ENCODE results near the gene AVEN.

AVEN gene

GRCh38 chr15:33980159-33980558 lies 58.8 kb downstream of the AVEN start:
- no peak for DNase-seq

GRCh38 chr15:33975022-33975565 lies 63.9 kb downstream of the AVEN start:
- DNase-seq, result no peak

GRCh38 chr15:33971811-33972210 lies 67.2 kb downstream of the AVEN start:
- DNase-seq, result no peak

GRCh38 chr15:33968821-33969220 lies 70.2 kb downstream of the AVEN start:
- no peak for DNase-seq

- no peak for DNase-seq
Observed at GRCh38 chr15:33968224-33968623, 70.8 kb downstream of the AVEN start, which contains the start of gene CHRM5. TSS of gene CHRM5 (plus strand) at chr15:33968497. CDS start at chr15:34062718, 94,221 bp downstream.

- peak; percentile 39 for DNase-seq
Observed at GRCh38 chr15:33964665-33965040, 74.4 kb downstream of the AVEN start.

GRCh38 chr15:33963831-33964664 lies 75.0 kb downstream of the AVEN start:
- DNase-seq, result peak; percentile 50

GRCh38 chr15:33960549-33960935 lies 78.5 kb downstream of the AVEN start:
- DNase-seq, result no peak

GRCh38 chr15:33959844-33960548 lies 79.0 kb downstream of the AVEN start:
- no peak for DNase-seq

- no peak for DNase-seq
Observed at GRCh38 chr15:33956397-33956796, 82.6 kb downstream of the AVEN start.

GRCh38 chr15:33955945-33956344 lies 83.1 kb downstream of the AVEN start:
- no peak for DNase-seq

GRCh38 chr15:33946152-33946551 lies 92.9 kb downstream of the AVEN start:
- no peak for DNase-seq

GRCh38 chr15:33941279-33942063 lies 97.5 kb downstream of the AVEN start:
- DNase-seq, result no peak

- DNase-seq, result peak; percentile 83
Observed at GRCh38 chr15:33934921-33935320, 104.1 kb downstream of the AVEN start.

GRCh38 chr15:33934396-33934795 lies 104.6 kb downstream of the AVEN start:
- DNase-seq, result no peak

- no peak for DNase-seq
Observed at GRCh38 chr15:33932734-33933133, 106.3 kb downstream of the AVEN start.

- DNase-seq, result no peak
Observed at GRCh38 chr15:33926260-33926659, 112.7 kb downstream of the AVEN start.

GRCh38 chr15:33923446-33923845 lies 115.6 kb downstream of the AVEN start:
- DNase-seq, result no peak

- no peak for DNase-seq
Observed at GRCh38 chr15:33915571-33916407, 123.2 kb downstream of the AVEN start.

GRCh38 chr15:33913459-33913858 lies 125.5 kb downstream of the AVEN start:
- DNase-seq, result peak; percentile 10

GRCh38 chr15:33912326-33912725 lies 126.7 kb downstream of the AVEN start:
- no peak for DNase-seq

- peak; percentile 57 for DNase-seq
Observed at GRCh38 chr15:33910741-33911140, 128.3 kb downstream of the AVEN start.

All from fibroblast of upper back skin (primary cell).